Loucy (cell line): ENCODE results near the gene CALN1.

Experiments
- CTCF ChIP-seq: fragments of 200-600 bp; sonication (generic); conservative IDR thresholded peaks from 2 replicates; pipeline ENCODE4 v1.5.1; 2014; ENCODE audit warnings: mild to moderate bottlenecking, antibody characterized with exemption, low read length
- EZH2phosphoT487 ChIP-seq: fragments of 200-600 bp; IDR thresholded peaks from 2 replicates; pipeline ENCODE4 v1.6.1; 2018; ENCODE audit warnings: antibody characterized with exemption, mild to moderate bottlenecking, moderate library complexity, borderline replicate concordance

- TF ChIP-seq EZH2phosphoT487 (no peak), CTCF (no peak)
These were observed 658.9 kb downstream of the CALN1 start for GRCh38 chr7:71753236-71753635.
